GM10266 (cell line): ENCODE data around the gene SPEN.
"Not testable (repeated sequence)": the region's sequence is repeated elsewhere in the genome, so short reads cannot be mapped to it uniquely, and the experiment has no call there.

Experiments
- DNase-seq: peaks from one replicate; pipeline ENCODE4 v3.0.0; 2012; ENCODE audit errors: extremely low spot score
- TF ChIP-seq, protein P1 (sequence below): IDR thresholded peaks from 2 replicates; pipeline ENCODE4 v1.5.1; 2012; ENCODE audit warnings: mild to moderate bottlenecking, low read depth; ENCODE audit not compliant: control insufficient read depth, insufficient read depth; ENCODE audit errors: missing control alignments

The SPEN gene

DNA sequence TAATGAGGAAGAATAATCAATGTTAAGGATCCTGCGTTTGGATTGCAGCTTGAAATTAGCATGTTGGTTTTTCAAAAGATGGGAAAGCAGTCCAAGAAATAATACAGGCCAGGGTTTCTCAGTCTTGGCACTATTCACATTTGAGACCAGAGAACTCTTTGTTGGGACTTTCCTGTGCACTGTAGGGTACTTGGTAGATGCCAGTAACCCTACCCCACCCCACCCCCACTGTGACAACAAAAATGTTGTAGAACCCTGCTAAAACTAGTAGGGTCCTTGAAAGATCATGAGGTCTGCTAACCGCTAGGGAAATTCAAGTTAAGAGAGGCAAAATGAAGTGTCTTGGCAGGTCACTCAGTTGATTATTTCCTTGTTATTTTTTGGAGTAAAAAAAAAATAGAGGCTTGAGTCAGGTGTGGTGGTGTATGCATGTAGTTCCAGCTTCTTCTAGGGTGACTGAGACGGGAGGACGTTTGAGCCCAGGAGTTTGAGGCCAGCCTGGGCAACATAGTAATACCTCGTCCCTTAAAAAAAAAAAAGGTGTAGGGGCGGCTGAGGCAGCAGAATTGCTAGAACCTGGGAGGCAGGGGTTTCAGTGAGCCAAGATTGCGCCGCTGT, 53.3 kb downstream of the SPEN start:
- DNase-seq, result no peak
- TF ChIP-seq, protein P1, sequence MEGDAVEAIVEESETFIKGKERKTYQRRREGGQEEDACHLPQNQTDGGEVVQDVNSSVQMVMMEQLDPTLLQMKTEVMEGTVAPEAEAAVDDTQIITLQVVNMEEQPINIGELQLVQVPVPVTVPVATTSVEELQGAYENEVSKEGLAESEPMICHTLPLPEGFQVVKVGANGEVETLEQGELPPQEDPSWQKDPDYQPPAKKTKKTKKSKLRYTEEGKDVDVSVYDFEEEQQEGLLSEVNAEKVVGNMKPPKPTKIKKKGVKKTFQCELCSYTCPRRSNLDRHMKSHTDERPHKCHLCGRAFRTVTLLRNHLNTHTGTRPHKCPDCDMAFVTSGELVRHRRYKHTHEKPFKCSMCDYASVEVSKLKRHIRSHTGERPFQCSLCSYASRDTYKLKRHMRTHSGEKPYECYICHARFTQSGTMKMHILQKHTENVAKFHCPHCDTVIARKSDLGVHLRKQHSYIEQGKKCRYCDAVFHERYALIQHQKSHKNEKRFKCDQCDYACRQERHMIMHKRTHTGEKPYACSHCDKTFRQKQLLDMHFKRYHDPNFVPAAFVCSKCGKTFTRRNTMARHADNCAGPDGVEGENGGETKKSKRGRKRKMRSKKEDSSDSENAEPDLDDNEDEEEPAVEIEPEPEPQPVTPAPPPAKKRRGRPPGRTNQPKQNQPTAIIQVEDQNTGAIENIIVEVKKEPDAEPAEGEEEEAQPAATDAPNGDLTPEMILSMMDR, result no peak

DNA sequence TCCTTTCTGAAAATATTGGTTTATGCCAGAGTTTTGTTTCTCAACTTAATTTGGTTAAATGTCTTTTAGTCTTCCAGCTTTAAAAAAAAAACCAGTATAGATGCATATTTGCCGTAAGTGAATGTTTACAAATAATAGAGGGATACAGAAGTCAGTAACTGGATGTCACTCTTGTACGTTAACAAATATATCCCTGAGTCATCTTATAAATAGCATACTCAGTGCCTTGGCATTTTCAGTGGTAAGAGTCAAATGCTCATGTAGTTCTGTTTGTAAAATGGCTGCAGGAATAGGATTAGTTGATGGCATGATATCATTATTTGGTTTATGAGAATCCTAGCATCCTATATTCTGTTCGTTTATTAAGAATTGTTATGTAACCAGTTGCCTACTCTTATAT, 55.4 kb downstream of the SPEN start:
- TF ChIP-seq, protein P1, result no peak
- DNase-seq, result no peak

DNA sequence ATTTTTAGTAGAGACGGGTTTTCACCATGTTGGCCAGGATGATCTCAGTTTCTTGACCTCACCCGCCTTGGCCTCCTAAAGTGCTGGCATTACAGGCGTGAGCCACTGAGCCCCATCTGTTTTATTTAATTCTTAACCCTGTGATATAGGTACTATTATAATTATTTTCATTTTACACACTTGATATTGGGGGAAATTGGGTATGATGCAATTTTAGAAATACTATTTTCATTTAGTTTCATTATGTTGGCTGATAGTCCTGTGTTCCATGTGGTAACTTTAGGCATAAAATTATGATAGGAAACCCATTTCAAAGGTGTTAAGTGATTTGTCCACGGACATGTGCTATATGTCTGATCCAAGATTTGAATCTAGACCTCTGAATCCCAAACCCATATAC, 61.1 kb downstream of the SPEN start:
- TF ChIP-seq, protein P1, result no peak
- no peak for DNase-seq

DNA sequence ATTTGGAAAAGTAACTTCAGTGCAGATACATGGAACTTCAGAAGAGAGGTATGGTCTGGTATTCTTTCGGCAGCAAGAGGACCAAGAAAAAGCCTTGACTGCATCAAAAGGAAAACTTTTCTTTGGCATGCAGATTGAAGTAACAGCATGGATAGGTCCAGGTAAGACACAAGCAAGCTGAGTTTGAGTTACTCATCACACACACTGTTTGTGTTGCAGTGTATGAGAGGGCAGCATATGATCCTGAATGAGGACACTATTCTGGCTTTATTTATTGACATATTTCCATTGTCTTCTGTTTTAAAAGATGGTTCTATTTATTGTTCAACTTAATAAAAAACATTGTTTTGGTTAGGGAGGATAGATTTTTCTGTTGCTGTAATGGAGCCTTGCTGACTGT, 63.6 kb downstream of the SPEN start:
- DNase-seq, result no peak
- TF ChIP-seq, protein P1, result no peak

DNA sequence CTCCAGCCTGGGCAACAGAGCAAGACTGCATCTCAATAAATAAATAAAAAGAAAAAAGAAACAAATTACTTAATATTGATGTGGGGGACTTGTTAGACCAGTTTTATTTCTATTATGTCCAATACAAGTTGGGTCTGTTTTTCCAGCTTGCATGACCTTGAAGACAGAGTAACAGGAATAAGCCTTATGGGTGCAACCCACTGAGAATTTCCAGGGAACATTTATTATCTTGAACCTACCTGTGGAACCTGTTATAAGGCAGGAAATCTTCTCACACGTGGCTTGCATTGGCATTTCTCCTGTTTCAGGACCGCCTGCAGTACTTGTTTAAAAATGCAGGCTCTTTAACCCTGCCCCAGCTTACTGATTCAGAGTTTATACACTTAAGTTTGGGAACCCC, 64.4 kb downstream of the SPEN start:
- TF ChIP-seq, protein P1, result no peak
- no peak for DNase-seq

DNA sequence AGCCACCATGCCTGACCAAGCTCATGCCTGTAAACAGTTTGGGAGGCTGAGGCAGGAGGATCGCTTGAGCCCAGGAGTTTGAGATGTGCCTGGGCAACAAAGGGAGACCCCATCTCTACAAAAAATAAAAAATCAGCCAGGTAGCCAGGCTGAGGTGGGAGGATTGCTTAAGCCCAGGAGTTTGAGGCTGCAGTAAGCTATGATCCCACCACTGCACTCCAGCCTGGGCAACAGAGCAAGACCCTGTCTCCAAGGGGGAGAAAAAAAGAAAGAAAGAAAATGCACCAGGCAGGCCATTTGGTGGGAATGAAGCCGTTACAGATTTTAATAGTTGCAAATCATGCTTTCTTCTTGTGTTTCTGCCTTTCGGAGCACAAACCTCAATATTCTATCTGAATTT, 66.1 kb downstream of the SPEN start:
- DNase-seq, result not testable (repeated sequence)

DNA sequence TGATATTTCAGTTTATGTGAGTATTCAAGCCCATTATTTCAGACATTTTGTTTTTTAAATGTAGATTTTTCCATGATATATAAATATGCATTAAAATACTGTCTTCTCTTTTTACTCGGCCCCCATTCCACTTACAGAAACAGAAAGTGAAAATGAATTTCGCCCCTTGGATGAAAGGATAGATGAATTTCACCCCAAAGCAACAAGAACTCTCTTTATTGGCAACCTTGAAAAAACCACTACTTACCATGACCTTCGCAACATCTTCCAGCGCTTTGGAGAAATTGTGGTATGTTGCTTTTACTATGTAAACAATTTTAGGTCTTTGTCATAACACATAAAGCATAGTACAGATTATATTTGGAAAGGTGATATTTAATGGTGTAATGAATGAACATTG, 68.5 kb downstream of the SPEN start:
- DNase-seq, result no peak
- TF ChIP-seq, protein P1, result no peak

DNA sequence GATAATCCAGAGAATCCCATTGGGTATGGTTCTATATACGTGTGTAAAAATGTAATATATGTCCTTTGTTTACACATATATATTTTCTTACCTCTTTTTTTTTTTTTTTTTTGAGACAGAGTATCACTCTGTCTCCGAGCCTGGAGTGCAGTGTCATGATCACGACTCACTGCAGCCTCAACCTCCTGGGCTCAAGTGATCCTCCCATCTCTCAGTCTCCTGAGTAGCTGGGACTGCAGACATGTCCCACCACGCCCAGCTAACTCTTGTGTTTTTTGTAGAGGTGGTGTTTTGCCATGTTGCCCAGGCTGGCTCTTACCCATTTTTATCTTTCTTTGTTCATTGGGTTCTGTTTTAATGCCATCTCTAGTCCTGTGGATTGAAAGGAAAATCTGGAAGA, 68.9 kb downstream of the SPEN start:
- TF ChIP-seq, protein P1, result no peak
- DNase-seq, result no peak
